NCI-H526 treated with DMSO at 0.1 percent for 48 hours (cell line): ENCODE measurements around the gene SCAMP4.

Experiments
- DNase-seq: peaks from one replicate; lab custom pipeline; 2025; lab: John Stamatoyannopoulos, UW

The SCAMP4 gene

DNA sequence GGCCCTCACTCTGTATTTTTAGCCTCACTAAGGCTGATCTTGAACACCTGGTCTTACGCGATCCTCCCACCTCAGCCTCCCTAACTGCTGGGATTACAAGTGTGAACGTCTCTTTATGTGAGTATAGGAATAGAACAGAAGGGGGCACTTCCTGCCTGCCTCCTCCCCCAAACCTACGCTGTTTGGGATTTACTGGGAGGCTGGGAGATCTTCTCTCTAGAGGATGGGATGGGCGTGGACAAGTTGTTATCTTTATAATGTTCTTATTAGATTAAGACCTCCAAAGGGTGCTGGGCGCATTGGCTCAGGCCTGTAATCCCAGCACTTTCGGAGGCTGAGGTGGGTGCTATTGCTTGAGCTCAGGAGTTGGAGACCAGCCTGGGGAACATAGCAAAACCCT lies 32.9 kb downstream of the SCAMP4 start:
- no peak for DNase-seq

DNA sequence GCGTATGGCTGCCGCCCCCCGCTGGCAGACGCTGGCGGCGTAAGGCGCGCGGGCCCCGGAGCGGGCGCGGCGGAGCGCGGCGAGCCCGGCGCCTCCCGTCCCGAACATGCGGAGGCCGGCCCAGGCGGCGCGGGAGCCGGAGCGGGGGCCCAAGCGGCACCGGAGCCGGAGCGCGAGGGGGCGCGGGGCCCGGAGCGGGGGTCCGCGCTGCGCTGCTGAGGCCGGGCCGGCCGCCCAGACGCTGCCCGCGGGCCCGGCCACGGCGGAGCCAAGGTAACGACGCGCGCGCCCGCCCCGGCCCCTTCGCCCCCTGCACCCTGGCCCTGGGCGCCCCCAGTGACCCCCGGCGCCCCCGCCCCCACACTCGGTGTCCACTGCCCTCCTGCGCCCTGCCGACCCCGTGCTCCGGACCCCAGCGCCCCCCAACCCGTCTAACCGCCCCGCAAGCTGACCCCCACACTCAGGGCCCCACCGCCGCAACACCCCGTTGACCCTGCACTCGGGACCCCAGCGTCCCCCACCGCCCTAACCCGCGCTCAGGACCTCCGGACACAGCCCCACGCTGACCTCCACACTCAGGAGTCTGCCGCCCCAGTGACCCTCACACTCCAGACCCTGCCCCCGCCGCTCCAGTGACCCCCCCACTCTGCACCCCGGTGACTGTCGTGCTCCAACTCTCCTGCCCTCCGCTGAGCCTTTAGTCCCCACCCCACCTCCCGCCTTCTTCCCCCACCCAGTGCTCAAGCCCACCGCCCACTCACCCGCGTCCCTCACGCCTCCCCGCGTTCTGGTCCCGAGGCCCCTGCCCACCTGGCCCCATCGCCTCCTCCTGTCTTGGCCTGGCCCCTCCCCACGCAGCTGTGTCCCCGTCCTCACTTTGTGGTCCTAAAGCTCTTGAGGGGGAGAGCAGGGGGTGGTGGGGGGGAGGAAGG lies 36.2 kb downstream of the SCAMP4 start, which contains the start of gene CSNK1G2:
Gene CSNK1G2, plus strand, starts transcription at position 27 of the 932 bp plus-strand sequence. CDS start 28,601 bp downstream, outside the sequence.
- no peak for DNase-seq

DNA sequence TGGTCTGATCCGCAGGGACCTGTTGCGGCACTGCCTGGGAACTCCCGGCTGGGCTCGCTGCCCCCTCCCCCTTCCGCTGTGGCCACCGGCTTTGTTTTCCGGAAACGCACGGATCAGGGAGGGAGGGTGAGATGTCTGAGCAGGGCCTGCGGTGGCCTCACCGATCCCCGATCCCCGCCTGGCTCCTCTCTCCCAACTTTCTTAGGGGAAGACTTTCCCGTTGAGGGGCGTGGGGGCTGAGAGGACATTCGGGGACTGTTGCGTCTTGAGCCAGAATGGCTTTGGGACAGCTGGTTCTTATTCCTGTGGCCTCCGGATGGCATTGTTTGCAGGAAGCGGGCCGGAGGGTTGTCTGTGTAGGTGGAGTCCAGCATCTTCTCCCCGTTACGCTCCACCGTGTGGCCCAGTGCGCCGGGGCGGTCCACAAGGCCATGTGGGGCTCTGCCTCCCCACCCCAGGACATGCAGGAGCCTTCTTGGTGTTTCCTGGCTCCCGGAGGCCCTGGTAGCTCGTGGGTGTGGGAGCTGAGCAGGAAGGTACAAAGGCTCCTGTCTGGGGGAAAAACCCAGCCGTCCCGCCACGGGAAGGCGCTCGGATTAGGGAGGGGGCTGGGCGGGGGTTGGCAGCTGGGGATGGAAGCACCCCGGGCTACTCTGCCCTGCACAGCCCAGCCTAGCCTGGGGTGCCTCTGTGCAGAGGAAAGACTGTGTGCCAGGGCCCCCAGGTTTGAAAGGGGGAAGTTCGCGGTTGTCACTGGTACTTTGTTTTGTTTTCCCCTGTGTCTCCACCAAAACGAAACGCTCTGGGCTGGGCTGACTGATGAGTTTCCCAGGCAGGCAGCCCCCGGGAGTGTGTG lies 37.1 kb downstream of the SCAMP4 start:
- peak; percentile 18 for DNase-seq

DNA sequence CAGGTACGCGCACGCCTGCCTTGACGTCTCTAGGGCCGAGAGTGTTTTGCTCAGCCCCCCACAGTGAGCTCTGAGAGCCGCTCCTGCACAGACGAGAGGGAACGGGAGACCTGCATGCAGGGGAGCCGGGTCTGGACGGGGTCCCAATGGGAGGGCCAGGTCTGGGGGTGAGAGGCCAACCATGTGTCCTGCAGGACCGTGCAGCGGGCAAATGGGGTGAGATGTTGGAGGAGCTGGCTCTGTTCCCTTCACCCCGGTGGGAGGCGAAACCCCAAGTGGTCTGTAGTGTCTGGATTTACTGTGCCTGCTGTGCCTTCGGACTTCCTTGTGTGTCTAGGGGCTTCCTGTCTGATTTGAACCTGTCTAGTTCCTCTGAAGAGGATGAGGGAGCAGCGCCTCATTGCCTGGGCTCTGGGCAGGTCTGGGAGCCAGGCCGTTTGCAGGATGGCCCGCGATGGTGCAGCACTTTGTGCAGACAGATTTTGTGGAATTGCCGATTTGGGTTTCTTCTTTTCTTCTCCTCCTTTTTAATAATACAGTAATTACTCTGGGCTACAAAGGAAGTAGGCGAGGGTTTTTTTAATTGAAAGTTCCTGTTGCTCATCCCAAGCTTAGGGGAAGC lies 37.8 kb downstream of the SCAMP4 start:
- no peak for DNase-seq

DNA sequence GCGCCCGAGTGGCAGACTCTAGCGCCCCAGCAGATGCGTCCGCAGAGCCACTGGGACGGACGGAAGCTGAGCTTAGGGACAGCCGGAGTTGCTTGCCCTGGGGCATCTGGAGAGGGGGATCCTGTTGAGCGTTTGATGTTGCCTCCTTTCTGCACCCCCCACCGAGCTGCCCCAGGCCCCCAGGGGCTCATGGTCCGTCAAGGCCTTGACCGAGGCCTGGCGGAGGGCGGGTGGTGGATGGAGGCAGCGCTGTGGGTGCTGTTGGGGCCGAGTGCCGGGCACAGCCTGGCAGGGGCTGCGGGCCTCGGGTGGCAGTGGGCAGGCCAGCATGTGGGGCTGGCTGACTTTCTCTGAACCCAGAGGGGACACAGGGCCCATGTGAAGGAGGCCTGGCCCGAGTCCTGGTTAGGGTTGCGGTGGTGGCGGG lies 38.5 kb downstream of the SCAMP4 start:
- no peak for DNase-seq

DNA sequence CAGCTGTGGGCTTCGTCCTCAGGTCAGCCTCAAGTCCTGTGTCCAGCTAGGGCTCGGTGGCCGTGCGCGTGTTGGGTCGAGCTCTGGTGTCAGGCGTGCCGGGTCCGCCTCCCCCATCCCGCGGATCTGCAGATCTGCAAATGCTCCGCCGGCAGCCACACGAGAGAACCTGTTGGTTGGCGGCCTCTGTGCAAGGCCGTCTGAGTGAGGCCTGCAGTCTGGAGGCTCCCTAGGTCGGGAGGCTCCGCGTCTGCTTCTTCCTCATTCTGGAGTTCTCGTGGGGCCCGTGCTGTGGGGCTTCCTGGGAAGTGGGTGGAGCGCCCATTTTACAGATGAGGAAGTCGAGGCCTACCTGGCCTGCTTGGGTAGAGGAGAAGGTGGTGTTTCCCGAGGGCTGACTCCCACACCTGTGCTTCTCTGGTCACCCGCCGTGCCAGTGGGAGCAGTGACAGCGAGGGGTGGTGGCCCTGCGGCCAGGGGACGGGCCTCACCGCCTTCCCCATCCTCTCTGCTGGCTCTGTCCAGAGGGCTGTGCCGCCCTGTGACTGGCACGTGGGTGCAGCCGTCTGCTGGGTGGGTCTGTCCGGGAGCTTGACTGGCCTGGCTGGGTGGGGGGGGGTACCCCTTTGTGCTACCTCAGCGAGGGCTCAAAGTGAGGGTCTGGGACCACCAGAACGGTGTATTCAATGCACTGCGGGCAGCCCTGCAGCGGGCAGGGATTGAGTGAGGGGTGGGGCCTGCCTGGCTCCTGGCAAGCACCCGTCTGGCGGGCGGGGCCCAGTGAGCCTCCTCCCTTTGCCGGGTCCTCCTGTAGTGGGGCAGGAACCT lies 39.1 kb downstream of the SCAMP4 start:
- no peak for DNase-seq

DNA sequence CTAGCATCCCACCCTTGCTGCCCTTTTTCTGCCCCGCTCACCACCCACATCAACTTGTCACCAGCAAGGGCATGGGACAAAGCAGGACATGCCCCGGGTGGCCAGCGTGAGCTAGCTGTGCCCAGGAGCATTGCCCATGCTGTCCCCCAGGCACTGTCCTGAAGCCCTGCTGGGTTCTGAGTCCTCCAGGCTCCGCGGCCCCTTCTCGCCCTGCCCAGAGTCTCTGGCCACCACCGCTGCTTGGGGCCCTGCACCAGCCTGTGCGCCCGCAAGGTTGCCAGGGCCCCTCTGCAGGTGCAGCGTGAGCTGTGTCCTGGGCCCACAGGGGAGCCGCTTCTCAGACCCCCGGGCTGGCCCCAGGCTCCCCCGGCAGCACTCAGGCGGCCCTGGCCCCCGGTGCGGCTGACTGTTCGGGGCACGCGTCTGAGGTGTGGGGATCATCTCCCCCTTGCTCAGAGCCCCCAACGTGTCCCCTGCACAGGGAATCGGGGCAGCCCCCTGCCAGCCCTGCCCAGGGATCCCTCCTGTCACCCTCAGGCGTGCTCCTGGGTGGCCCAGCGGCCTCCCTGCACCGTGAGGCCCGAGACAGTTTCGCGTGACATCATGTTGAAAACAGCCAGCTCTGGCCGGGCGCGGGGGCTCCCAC lies 39.8 kb downstream of the SCAMP4 start:
- DNase-seq, result no peak

DNA sequence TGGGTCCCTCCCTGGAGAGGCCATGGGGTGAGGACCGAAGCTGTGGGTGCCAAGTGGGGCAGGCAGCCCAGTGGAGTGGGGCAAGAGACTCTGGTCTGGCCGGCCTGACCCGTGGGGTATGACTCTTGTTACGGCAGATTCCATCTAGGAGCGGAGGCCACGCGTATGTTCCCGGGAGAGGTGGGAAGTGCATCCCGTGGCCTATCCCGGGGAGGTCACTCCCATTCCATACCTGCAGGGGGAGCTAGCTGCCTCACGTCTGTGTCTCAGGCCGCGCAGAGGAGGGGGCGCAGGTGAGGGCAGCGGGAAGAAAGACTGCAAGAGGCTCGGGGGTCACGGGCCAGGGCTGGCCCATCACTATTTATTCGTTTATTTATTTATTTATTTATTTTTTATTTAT lies 40.7 kb downstream of the SCAMP4 start:
- peak; percentile 2 for DNase-seq

DNA sequence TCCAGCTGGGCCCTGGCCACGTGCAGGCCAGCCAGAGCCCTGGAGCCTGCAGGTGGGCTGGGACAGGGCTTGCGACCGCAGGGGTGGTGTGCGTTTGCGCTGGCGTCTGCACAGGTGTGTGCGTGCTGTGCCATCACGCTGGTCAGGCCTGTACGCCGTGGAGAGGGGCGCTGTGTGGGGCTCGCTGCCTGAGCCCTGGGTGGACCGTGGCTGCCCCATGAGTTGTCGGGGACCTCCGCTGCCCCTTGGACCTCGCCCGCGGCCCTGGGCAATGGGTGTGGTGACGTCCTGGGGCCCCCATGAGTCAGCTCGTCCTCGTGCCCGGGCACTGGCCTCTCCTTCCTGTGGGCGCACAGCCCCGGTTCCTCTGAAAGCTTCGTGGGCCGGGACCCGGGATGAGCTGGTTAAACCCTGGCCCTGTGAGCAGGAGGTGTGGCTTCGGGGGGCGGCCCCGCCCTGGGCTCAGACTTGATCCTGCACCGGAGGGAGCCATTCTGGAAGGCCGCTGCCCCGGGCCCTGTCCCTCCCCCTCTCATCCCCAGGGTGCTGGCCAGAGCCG lies 42.5 kb downstream of the SCAMP4 start:
- no peak for DNase-seq

DNA sequence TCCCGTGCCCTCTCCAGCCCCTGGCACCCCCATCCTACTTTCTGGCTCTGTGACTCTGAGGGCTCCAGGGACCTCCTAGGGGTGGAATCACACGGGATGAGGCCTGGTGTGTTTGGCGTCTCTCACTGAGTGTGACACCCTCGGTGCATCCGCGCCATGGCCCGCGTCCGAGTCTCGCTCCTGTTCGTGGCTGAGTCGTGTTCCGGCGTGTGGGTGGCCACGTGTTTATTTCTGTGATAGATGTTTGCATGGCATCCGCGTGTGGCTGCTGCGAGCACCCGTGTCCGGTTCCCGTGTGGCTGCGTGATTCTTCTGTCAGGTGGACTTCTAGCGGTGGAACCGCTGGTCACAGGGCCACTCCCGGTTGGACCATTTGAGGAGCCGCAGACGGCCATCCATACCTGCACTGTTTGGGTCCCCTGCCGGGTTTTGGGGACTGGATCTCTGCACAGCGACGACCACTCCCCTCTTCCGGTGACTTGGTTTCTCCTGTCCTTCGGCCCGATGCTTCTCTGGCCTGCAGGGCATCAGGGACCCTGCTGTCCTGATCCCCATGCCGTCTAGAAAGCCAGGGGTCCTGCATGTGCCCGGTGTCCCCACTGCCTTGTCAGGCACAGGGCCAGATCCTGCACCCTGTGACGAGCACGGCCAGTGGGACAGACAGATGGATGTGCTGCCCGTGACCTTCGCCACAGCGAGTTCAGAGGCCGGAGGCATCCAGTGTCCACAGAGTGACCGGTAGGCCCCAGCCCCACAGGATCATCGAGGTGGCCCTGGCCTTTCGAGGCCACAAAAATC lies 44.3 kb downstream of the SCAMP4 start:
- no peak for DNase-seq

DNA sequence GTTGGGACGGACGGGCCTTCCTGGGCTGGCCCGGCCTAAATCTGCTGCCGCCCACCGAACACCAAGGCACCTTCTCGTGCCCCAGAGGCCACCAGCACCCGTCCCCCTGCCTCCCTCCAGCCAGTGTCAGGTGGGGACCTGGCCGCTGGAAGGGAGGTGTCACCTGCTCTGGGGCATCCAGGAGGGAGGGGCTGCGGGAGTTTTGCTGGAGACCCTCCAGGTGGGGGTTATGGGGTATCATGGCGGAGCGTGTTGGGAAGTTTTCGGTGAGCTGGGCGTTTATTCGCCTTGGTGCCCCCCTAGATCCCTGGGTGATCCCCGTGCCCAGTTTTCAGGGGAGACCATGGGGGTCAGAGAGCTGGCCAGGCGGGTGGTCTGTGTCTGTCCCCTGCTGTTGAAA lies 45.4 kb downstream of the SCAMP4 start:
- DNase-seq, result no peak

DNA sequence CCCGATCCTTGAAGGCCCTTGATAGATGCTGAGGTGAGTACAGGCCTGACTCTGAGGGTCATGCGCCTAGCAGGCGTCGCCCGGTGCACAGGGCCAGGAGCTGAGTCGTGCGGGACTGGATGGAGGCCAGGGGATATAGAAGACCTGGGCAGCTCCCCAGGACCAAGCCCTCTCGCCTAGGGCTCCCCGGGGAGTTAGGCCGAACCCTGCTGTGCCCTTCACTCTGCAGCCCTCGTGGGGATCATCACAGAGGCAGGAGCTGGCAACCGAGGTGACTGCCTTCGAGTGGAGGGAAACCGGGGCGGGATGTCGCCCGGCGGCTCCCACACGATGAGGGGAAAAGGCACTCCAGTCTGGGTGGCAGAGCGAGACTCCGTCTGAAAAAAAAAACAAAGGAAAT lies 47.4 kb downstream of the SCAMP4 start:
- DNase-seq, result no peak

DNA sequence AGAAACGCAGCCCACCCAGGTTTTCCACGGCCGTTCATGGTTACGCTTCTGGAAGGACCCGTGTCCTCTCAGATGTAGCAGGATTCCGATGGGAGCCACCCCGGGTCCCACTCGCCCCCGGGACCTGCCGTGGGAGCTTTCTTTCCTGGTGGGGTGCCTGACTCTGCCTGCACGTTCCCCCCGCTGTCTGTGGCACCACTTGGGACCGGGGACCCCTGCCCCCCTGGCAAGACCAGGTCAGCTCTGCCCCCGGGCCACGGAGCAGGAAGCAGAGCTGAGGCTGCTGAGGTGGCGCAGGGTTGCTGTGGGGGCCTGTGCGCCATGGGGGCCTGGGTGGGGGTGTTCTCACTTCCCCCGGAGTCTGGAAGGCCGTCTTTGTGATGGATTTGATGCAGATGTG lies 47.8 kb downstream of the SCAMP4 start:
- no peak for DNase-seq

DNA sequence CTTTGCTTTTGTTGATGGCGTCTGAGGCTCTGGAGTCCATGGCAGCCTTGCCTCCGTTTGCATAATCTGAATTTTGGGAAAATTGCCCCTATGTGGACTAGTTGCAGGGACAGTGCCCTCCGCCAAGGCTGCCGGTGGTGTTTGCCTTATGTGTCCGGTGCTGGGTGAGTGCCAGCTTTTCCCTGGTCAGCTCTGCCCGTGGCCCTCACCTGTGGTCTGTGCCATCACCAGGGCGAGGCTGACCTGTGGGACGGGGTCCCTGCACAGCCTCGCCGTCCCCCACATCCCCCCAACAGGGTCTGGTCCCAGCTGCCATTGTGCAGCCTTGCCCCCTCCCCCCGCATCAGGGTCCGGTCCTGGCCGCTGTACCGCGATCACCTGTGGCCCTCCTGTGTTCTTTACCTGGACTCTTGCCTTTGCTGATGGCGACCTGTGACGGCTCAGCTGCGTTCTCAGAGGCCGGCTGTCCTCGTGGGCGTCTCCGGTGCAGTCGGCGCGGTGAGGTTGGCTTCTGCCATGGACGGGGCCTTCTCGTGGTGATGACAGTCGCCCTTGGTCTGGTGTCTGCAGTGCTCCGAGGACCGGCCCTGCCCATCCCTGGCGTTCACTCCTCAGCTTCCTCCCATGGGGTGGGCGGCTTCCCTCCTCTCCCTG lies 48.4 kb downstream of the SCAMP4 start:
- DNase-seq, result no peak

DNA sequence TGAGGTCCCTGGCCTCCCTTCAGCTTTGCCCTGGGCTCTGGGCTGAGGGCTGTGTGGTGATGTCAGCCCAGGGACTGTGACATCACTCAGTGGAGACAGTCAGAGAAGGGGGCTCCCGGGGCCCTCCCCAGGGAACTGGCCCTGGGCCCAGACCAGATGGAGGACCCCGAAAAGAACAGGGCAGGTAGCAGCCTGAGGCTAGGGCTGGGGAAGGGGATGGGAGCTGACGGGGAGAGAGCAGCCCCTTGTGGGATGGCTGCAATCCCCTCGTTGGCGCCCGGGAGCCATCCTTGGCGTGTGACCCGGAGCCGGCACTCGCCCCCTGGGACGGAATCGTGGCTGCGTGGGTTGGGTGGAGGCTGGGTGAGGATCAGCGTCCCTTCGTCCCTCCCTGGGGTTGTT lies 49.3 kb downstream of the SCAMP4 start:
- DNase-seq, result no peak

DNA sequence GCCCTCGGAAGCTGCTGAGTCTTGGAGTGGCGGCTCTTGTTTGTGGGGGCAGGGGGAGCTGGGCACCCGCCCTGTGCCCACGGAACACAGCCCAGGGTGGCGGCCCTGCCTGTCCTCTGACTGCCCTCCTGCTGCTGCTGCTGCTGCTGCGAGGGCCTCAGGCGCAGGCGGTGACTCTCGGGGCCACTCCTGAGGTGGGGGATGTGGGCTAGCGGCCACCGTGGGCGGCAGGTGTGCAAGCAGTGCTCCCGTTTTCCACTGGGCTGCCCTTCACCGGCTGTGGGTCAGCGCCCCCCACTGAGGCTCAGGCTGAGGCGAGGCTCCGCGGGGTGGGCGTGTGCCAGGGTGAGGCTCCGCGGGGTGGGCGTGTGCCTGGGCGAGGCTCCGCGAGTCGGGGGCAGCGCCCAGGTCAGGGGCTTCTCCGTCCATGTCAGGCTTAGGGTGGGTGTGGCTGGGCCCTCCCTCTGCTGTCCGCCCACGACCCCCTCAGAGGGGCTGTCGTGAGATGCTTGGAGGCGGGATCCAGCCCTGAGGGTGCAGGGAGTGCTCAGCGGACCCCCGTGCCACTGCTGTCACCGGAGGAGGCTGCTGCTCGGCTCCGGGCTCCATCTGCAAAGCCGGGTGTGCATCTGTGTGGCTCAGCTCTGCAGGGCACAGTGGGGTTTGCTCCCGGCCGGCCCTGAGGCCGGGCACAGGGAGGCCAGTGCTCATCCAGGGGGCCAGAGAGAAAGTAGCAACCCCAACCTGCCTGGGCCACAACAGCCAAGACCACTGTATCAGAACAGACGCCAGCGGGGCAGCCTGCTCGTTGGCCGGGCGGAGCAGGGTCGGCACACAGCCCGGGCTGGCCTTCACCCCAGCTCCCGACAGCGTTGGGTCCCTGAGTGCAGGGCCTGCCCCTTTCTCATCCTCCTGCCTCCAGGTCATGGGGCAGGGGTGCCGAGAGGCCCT lies 50.2 kb downstream of the SCAMP4 start:
- no peak for DNase-seq

DNA sequence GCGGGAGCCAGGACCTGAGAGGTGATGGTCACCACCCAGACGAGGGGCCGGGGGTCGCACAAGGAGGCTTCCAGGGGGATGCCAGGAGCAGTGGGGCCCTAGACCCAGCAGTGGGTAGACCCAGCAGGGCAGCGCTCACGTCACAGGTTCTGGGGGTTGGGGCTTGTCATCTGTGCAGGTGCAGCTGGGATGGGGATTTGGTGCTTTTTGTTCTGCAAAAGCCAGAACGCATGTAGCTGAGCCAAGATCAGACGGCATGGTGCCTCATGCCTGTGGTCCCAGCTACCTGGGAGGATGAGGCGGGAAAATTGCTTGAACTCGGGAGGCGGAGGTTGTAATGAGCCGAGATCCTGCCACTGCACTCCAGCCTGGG lies 50.9 kb downstream of the SCAMP4 start:
- DNase-seq, result no peak

DNA sequence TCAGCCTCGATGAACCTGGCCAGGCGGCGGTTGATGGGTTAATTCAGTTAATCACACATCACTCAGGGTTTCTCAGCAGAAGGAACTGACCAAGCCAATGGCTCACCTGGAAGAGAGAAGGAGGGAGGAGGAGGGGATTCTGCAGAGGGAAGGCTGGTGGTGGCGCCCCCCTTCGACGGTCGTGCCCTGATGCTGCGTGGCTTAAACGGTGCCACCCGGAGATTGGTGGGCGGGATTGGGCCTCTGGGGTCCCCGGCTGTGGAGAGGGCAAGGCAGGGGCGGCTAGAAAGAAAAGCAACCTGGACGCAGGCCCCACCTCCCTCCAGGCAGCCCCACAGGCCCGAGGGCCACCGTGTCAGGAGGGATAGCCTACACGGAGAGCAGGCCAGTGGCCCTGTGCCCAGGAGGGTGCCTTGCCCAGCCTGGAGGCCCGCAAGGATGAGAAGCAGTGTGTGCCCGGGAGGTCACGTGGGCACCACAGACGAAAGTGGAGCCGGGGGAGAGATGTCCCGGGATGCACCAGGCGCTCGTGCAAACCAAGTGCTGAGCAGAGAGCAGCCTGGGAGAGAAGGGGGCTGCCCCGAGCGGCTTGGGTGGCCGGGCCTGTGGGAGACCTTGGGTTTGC lies 51.8 kb downstream of the SCAMP4 start:
- DNase-seq, result no peak
